Stromal cell of bone marrow (primary cell): ENCODE data around the gene ZBTB22.
"Not testable (repeated sequence)": the region's sequence is repeated elsewhere in the genome, so short reads cannot be mapped to it uniquely, and the experiment has no call there.

Experiments used
- DNase-seq: peaks from one replicate; pipeline ENCODE4 v3.0.0-alpha.2; 2012; ENCODE audit warnings: low read depth

ZBTB22 gene

DNA sequence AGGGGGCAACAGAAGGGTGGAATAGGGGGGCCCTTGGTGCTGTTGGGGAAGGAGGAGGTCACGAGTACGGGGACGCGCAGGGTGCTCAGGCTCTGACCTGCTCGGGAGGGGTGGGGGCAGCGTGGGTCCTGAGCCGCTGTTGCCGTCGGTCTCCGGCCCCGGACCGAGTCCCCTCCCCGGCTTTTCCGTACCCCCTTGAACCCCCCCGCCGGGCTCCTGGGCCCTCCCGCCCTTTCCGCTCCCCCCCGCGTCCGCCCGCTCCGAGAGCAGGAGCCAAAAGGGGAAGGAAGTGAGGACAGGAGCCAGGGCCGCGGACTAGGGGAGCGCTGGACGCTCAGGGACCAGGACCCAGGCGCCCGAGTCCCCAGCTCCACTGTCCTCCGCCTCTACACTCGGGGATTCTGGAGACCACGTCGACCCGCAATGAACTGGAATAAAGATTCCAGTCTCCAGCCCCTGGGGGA lies 18.7 kb downstream of the ZBTB22 start, which contains the start of gene RGL2:
Gene RGL2, minus strand, starts transcription at position 170 of the 464 bp plus-strand sequence. CDS start 332 bp downstream, outside the sequence.
- peak; percentile 60 for DNase-seq

DNA sequence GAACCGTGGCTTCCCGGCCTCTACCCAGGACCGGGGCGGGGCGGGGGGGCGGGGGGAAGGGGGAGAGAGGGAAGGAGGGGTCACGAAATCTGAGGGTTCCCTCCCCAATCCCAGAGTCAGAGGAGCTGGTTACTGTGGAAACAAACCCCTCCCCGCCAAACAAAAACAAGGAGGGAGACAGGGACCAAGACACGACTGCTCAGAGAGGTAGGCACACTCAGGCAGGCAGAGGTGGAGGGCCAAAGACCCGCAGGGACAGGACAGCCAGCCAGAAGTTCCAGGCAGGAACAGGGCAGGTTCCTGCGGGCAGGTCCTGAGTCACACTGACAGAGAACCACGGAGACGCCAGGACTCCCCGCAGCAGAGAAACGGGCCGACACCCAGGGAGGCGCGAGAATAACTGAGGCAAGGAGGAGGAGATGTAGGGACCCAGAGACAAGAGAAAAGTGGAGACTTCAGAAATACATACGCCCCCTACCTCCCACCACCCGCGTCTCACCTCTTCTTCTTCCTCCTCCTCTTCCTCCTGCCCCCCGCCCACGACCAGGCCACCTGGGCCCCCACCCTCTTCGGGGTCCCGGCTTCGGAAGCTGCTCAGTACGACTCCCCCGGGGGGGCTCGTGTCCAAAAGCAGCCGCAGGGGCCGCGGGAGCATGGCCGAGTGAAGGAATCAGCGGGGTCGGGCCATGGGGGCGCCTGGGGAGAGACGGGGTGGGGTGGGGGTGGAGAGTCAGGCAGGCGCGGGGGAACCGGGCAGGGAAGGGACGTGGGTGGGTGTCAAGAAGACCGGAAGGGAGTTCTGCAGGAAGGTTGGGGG lies 19.4 kb downstream of the ZBTB22 start:
- peak; percentile 91 for DNase-seq

DNA sequence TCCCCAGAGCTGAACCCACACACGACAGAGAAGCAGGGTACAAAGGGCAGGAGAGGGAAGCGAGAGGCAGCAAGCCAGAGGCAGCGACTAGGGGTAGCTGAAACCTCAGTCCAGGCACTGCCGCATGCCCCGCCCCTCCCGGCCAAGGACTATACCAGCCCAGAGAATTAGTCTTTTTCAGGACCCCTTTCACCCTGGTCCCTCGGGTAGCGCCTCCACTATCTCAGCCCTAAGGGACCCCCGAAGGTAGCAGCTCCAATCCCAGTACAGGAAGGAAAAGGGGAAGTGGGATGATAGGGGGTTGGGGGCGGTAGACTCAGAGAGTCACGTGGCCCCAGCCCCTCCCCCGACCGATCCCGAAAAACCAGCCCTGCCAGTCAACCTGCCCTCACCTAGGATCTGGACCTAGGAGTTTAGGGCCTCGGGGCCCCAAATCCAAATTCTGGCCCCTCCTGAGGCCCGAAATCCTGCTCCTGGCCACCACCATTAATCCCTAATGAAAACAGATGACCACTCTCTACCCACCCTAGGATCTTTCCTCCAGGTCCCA lies 20.1 kb downstream of the ZBTB22 start:
- no peak for DNase-seq

DNA sequence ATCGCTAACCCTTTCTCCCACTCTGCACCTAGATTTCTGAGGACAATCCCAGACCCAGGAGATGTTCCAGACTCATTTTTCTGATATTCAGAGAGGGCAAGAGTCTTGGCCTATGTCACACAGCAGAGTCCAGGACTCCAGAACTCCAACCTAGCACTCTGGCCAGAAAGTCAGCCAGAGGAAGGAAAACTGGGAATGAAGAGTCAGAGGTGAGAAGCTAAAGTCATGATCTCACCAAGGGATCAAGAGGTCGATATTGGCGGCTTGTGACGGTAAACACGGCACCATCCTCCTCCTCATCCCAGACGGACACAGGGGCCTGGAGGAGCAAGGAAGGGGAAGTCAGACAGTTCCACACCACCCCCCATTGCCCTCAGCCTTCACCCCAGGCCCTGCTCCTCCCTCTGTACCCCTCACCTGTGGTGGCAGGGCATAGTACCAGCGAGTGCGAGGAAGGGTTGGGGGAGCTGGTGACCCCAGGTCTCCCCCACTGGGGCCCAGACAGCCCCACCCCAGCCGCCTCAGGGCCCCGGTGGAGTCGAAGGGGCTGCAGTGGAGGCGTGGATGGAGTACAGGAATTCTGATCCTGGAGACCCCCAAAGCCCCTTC lies 20.6 kb downstream of the ZBTB22 start:
- DNase-seq, result no peak

DNA sequence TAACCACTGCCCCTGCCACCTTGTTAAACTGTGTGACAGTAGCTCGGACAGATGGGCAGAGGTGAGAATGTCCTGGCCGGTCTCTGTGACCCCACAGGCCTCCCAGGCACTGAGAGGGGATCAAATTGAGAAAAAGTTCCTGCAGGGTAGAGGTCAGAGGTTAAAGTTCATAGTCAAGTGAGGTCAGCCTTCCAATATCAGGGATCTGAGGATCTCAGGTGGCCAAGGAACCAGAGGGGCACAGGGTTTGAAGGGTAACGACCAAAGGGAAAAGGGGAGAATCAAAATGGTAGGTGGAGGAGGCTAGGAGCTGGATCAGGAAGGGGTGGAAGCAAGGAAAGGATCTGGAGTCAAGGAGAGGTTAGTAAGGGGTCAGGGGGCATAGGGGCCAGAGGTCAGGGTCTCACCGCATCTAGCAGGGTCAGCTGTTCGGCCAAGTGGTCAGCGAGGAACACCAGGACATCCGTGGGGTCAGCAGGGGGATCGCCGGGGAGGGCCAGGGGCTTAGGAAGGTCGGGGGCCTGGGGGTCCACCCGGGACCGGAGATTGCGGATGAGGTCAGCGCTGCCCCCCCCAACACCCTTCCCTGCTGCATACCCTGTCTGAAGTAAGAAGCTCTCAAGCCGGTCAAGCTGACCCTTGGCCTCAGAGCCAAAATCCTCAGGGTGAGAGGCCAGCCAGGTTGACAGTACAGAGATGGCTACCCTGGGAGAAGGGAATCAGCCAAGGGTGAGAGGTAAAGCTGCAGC lies 21.7 kb downstream of the ZBTB22 start:
- no peak for DNase-seq

DNA sequence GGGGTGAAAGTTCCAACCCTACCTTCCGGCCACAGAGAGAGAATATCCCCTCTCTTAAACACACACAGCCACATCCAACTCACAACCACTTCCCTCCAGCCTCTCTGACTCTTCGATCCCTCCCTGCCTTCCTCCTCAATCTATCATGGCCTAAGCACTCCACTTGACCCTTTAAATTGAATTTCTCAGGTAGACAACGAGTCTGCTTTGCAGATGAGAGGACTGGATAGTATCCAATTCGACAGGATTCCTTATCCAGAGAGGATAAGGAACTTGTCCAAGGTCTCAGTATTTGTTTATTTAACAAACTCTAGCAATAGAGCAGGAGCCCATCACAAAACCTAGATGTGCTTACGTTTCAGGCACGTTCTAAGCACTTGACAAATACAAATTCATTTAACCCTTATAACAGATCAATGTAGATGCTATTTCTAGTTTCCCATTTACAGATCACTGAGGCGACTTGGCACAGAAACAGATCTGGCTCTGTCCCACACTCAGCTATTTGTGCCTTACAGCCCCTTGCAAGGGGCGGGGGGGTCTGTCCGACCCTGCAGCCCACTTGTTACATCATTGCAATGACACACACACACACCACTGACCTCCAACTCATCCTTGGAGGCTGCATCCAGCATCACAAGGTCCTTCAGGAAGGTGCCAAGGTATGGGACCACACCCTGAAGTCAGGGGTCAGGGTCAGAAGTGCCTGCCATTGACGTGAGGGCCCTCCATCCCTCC lies 23.3 kb downstream of the ZBTB22 start:
- DNase-seq, result no peak

DNA sequence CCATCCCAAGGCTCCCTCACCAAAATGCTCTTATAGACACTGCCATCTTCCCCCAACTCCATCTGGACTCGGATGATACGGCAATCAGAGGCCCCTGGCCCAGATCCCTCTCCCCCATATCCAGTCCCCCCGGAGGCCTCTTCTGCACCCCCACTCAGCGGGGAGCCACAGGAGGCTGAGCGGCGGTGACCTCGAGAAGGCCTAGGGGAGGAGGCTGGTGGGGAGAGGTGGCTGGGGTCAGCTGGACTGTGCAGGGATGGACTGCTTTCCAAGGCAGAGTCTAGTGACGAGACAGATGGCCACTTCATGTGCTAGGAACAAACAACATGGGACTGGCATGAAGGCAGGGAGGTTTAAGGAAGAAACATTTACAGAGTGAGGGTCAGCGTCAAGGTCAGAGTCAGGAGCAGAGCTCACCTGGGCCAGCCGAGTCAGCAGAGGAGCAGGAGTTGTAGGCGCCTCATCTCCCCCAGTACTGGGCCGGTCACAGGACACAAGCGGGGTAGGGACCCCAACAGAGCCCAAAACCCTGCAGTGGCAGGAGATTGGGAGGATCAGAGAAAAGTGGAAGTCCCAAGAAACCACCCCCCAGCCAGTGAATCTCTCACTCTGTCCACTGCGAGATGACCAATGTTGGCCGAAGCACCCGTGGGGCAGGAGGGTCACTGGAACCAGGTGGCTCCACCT lies 24.4 kb downstream of the ZBTB22 start:
- DNase-seq, result no peak

DNA sequence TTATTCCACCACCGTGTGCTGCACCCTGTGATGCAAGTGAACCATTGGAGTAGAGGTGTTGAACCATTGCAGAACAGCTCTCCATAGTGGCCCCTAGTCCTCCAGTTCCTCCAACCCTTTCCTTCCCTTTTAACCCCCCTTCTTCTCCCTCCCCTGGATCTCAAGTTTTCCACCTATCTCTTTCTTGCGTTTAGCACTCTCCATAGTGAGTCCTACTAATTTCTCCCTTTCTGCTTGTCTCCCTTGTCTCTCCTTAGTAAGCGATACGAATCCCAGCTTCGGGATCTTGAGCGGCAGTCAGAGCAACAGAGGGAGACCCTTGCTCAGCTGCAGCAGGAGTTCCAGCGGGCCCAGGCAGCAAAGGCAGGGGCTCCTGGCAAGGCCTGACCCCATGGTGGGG lies 27.1 kb downstream of the ZBTB22 start:
- DNase-seq, result no peak

DNA sequence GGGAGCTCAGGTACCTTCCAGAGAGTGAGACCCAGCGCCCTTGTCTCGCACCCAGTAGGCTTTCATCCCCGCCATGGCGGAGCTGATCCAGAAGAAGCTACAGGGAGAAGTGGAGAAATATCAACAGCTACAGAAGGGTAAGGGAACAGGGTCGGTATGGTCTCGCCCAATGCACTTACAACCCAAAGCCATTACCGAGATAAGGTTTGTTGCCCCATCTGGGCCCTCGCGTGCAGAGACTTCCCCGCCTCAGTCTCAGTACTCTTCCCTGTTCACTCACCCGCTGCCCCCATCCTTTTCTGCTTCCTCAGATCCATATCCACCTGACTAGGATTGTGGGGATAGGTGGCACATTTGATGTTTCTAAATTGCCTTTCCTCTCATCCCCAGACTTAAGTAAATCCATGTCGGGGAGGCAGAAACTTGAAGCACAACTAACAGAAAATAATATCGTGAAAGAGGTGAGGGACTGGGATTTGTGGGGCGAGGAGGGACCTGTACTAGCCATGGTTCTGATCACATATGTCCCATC lies 27.7 kb downstream of the ZBTB22 start:
- DNase-seq, result no peak

DNA sequence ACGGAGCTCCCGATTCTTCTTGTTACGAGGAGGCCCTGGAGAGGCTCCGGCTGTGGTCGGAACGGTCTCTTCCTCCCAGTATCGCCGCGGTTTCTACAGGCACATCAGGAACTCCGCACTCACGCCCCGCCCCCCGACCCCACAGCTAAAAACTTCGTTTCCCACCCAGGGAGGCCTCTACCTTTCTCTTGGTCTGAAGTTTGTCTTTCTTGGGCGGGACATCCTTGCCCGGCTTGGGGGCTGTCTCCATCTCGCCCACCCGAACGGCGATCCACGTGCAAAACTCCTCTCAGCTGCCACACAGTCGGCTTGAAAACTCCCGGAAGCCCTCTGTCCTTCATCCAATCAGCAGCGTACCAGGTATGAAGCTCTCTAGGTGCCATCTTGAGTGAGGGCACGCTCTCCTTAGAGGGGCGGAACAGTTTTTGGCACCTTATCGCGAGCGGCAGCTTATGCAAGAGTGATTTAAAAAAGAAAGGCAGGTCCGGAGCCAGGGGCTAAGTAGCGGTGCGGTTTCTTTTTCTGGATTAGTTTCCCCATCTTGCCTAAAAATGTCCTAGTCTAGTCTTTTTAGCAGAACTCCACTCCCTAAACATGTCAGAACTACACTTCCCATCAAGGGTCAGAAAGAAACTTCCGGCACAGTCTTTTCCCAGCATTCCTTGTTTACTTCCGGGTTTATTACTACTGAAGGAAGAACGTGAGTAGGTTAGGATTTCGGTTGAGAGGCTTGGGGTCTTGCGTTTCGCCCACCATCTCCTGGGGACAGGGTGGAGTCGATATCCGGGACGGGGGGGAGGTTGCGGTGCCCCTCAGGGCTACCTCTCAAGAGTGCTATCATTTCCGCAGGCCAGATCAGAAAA lies 28.4 kb downstream of the ZBTB22 start, which contains the start of the genes PFDN6 and WDR46:
Gene PFDN6, plus strand, starts transcription at position 681 of the 863 bp plus-strand sequence. CDS start 256 bp downstream, outside the sequence.
Gene WDR46, minus strand, starts transcription at position 319 of the 863 bp plus-strand sequence. Its CDS starts 69 bp downstream, at position 250.
- peak; percentile 87 for DNase-seq

DNA sequence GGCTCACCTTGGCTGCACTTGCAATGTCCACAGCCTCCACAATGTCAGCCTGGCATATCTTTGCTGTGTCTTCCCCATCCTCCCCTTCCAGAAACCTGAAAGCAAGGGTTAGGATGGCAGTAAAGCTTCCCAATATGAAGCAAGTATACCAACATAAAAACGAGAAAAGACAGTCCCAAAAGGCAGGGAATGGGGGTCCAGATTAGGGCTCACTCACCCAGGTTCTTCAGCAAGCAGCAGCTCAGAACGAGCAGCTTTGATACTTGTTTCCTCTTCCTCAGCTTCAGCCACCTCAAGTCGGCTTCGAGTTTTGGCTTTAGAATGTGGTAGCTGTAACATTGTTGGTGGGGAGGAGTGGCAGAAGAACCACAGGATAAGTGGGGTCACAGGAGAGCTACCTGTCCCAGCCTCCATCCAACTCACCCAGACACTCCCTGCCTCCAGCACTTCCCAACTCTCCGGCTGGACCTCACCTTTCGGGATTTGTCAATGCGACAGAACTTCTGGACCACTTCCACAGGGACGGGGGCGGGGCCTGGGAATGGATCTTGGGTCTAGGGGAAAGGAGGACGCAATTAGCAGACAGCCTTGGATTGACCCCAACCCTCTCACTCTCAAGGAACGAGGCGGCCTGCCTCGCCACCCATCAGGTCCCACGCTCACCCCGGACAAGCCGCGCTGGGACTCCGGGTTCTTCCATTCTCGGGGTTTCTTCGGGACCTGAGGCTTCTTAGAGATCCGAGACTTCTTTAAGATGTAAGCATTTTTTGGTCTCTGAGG lies 29.2 kb downstream of the ZBTB22 start:
- no peak for DNase-seq

DNA sequence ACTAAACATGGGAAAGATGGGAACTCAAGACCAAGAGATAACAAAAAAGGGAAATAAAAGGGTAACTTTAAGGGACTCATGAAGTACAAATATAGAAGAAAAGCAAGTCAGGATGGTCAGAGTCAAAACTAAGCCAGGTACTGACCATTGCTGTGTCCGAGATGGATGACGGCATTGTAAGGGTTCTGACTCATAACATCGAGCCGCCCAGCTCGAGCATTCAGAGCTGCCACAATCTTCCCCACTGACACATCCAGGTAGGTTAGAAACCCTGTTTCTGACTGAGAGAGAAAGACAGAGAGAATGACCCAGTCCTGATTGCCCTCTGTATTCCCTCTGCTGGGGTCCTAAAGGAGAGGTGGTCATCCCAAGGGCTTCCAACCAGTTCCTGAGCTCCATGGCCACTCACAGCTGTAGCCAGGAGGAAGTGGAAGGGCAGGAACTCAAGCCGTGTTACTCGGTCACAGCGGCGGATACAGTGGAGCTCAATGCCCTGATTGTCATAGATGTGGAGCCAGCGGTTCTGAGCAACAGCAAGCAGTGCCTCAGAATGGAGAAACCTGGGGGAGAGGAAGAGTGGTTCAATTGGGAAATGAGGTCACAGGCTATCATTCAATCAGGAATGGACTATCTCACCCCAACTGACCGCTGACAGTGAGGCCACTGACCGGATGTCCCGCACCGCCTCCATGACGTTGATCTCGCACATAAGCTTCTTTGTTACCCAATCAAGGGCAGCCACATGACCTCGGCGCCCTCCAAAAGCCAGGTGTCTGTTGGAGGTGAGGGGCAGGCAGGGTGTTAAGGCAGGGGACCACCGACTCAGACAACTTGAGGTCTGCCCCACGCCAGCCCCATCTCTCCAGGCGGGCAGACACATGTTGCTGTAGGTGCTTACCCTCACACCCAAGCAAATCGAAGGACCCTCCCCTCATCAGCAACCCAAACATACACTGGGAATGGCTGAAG lies 30.3 kb downstream of the ZBTB22 start:
- DNase-seq, result no peak

DNA sequence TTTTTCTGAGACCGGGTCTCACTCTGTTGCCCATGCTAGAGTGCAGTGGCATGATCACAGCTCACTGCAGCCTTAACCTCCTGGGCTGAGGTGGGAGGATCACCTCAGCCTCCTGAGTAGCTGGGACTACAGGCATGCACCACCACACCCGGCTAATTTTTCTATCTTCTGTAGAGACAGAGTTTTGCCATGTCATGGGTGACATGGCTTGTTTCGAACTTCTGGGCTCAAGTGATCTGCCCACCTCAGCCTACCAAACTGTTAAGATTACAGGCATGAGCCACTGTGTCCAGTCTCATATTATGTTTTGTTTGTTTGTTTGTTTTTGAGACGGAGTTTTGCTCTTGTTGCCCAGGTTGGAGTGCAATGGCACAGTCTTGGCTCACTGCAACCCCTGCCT lies 32.3 kb downstream of the ZBTB22 start:
- not testable (repeated sequence) for DNase-seq

DNA sequence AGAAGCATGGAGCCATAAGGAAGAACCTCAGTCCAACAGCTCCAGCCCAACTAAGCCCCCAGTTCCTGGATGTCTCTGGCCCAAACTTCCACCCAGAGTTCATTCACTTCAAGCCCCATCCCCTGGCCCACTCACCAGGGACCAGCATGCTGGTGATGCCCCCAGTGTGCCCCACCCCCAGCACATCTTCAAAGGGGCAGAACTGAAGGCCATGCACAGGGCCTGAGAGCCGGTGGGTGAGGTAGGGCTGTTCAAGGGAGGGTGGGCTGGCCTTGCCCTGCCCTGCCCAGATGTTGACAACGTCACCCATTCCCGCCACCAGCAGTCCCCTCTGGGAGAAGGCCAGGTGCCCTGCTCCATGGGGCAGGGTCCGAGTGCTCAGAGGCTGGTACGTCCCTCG lies 37.0 kb downstream of the ZBTB22 start:
- DNase-seq, result no peak

DNA sequence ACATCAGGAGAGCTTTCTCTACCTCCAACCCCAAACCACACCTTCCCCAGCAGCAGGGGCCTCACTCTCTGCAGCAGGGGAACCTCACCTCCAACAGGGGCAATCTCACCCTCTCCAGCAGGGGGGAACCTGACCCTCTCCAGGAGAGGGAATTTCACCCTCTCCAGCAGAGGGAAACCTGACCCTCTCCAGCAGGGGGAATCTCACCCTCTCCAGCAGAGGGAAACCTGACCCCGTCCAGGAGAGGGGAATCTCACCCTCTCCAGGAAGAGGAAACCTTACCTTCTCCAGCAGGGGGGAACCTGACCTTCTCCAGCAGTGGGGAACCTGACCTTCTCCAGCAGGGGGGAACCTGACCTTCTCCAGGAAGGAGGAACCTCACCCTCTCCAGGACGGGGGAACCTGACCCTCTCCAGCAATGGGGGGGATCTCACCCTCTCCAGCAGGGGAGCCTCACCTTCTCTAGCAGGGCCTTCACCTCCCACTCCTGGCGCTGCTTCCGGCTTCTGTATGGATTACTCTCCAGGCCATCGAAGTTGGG lies 37.5 kb downstream of the ZBTB22 start:
- DNase-seq, result no peak

DNA sequence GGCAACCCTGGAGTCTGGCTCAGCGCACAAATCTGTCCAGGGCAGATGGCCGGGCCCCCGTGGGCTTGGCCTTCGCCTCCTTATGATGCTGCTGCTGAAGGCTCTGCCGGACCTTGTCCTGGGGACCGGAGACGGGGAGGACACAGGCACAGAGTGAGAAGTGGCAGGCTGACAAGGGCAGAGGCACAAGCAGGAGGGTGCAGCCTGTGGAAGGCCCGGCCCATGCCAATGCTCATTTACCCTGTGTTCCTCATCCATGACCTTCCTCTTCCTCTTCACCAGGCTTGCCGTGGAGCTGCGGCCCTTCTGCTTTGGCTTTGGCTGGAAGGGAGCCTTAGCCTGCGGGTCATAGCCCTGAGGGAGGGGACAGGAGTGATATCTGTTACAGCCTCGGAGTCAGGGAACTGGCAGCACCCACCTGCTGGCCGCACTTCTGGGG lies 38.3 kb downstream of the ZBTB22 start:
- DNase-seq, result no peak

DNA sequence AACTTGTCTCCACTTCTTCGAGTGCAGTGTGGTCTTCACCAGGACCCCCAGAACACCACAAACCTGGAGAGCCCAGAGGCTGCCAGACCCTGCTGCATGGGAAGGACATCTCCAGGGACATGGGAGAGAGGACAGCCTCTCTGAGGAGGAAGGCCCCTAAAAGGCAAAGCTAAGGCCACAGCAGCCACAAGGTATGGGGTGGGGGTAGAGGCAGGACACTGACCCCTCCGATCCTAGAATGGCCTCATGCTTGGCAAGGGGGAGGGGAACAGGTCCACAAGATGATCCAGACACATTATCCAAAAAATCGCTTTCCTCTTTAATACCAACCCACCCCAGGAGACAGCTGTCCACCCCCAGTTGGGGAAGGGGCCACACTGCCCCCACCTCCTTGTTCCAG lies 38.7 kb downstream of the ZBTB22 start:
- no peak for DNase-seq
